ENCODE results near the gene SLC9A3. TPM values are rescaled to one million over a fixed set of nuclear protein-coding genes. Genes with fewer than 3 reads are reported as not detected.

Gene SLC9A3
- total RNA-seq, 1 donor from 2014 or later: 1.6 TPM

DNA sequence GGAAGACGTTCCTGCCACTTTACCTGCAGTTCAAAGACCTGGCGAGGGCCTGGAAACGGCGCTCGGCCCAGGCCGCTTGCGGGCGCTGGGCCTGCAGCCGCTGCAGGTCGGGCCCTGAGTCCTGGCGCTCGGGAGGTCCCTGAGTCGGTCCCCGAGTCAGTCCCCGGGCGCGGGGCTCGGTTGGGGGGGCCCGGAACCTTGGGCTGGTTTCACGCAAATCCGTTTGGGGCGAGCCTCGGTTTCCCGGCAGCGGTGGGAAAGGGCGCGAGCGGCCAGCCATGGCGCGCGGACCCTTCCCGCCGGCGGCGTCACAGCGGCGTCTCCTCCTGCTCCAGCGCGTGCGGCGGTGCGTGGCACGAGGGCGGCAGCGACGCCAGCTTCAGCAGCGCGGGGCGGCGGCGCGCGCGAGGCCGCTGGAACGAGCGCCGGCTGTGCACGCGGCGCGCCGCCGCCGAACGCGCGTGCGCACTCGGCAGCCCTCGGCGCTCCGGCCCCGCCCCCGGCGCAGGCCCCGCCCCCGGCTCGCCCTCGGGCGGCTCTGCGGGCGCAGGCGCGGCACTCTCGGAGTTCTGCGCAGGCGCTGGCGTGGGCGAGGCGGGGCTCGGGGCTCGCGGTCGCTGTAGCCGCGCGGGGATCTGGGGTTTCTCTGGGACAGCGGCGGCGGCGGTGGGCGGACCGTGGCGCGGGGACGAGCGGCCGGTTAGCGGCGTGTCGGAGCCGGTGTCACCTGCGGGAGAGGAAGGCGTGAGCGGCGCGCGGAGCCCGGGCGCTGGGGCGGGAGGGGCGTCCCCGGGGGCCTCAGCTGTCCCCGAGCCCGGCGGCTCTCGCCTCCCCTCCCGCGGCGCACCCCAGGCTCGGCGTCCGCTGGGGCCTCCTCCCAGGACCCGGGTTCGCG lies 51.3 kb downstream of the SLC9A3 start:
- peaks cover 21 to 36% (median 21%) of the 10 kb centered on the region in 3 donors for H3K4me1 ChIP-seq (ENCODE audit: control insufficient read depth in 3 of 3, insufficient read depth in 3 of 3, low read length in 3 of 3)
- peak overlapping the region; percentile 66 to 81 (median 79) for H3K4me3 ChIP-seq (ENCODE audit: low read length in 3 of 3)
- no peaks in the 10 kb centered on the region for H3K9me3 ChIP-seq (ENCODE audit: control insufficient read depth in 3 of 3, low read length in 3 of 3)
- H3K9ac ChIP-seq (ENCODE audit: low read depth in 1 of 3, low read length in 3 of 3): peak overlapping the region; percentile 80 to 92 (median 86)
- H3K27ac ChIP-seq (ENCODE audit: low read depth, low read length): peak overlapping the region; percentile 74
- H3K36me3 ChIP-seq (ENCODE audit: control insufficient read depth in 3 of 3, insufficient read depth in 3 of 3, low read length in 3 of 3): peaks cover 4 to 11% (median 9%) of the 10 kb centered on the region in 3 donors
- H3K27me3 ChIP-seq (ENCODE audit: control insufficient read depth in 3 of 3, insufficient read depth in 3 of 3, low read length in 3 of 3): peaks cover 28 to 33% (median 32%) of the 10 kb centered on the region in 3 donors

GRCh38 chr5:472076-472655 lies 52.1 kb downstream of the SLC9A3 start:
- Histone ChIP-seq H3K9me3 (ENCODE audit: control insufficient read depth in 3 of 3, low read length in 3 of 3) (no peaks in the 10 kb centered on the region), H3K4me1 (ENCODE audit: control insufficient read depth in 3 of 3, insufficient read depth in 3 of 3, low read length in 3 of 3) (peaks cover 21 to 36% (median 21%) of the 10 kb centered on the region in 3 donors), H3K27ac (ENCODE audit: low read depth, low read length) (peak overlapping the region; percentile 74), H3K4me3 (ENCODE audit: low read length in 3 of 3) (peak overlapping the region; percentile 66 to 81 (median 79)), H3K9ac (ENCODE audit: low read depth in 1 of 3, low read length in 3 of 3) (peak overlapping the region; percentile 80 to 92 (median 86)), H3K27me3 (ENCODE audit: control insufficient read depth in 3 of 3, insufficient read depth in 3 of 3, low read length in 3 of 3) (peaks cover 24 to 26% (median 25%) of the 10 kb centered on the region in 3 donors), H3K36me3 (ENCODE audit: control insufficient read depth in 3 of 3, insufficient read depth in 3 of 3, low read length in 3 of 3) (peaks cover 4 to 12% (median 9%) of the 10 kb centered on the region in 3 donors)

DNA sequence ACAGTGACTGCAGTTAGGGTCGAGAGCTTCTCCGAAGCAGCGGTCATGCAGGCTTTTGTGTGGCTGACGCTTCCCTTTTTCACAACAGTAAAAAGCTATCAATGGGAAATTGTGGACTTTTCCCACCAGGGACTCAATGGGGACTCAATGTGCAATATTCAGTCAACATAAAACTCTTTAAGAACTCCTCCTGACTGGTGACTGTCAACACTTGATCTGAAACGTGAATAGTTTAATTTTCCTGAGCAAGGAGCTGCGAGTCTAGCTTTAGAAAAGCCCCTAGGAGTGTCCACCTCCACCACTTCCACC lies 52.5 kb downstream of the SLC9A3 start:
- Histone ChIP-seq H3K9ac (ENCODE audit: low read depth in 1 of 3, low read length in 3 of 3) (peak overlapping the region; percentile 80 to 92 (median 86)), H3K27ac (ENCODE audit: low read depth, low read length) (no peak overlapping the region), H3K4me3 (ENCODE audit: low read length in 3 of 3) (peak overlapping the region; percentile 66 to 81 (median 79)), H3K36me3 (ENCODE audit: control insufficient read depth in 3 of 3, insufficient read depth in 3 of 3, low read length in 3 of 3) (peaks cover 8 to 16% (median 14%) of the 10 kb centered on the region in 3 donors), H3K27me3 (ENCODE audit: control insufficient read depth in 3 of 3, insufficient read depth in 3 of 3, low read length in 3 of 3) (peaks cover 19 to 21% (median 20%) of the 10 kb centered on the region in 3 donors), H3K4me1 (ENCODE audit: control insufficient read depth in 3 of 3, insufficient read depth in 3 of 3, low read length in 3 of 3) (peaks cover 21 to 36% (median 21%) of the 10 kb centered on the region in 3 donors), H3K9me3 (ENCODE audit: control insufficient read depth in 3 of 3, low read length in 3 of 3) (no peaks in the 10 kb centered on the region)

DNA sequence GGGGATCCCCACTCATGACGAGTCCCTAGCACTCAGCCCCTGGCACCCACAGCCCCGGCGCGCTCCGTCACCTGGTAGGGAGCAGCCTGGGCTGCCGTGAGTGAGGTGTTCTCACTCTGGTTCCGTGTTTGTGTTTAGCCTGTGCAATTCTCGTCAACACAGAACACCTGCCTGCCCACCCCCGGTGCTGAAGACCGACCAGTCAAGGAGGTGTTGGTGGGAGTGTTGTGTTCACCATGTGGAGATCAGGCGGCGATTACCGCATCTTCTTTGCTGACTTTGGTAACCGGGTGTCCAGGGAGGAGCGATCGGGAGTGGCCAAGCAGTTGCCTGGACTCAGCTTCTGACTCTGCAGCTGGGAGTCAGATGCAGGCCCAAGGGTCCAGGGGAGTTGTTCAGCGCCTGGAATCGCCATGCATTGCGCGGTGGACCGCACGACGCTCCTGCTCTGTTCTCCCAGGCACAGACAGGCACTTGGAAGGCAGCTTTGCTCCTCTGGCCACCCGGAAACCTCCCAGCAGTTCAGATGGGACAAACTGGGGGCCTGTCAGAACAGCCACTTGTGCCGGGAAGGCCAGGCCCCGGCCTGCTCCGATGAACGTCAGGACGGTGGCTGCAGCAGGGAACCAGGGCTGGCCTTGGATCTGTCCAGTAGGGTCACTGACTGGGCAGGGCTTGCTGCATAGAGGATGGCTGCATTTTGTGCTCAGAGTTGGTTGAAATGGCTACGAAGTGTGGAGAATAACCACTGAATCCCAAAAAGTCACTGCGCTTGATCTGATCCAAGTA lies 53.1 kb downstream of the SLC9A3 start:
- H3K4me3 ChIP-seq (ENCODE audit: low read length in 3 of 3): peak overlapping the region in 2 of 3 donors; percentile 66 to 81
- no peak overlapping the region for H3K27ac ChIP-seq (ENCODE audit: low read depth, low read length)
- peak overlapping the region in 1 of 3 donors; percentile 33 for H3K9ac ChIP-seq (ENCODE audit: low read depth in 1 of 3, low read length in 3 of 3)
- H3K36me3 ChIP-seq (ENCODE audit: control insufficient read depth in 3 of 3, insufficient read depth in 3 of 3, low read length in 3 of 3): peaks cover 12 to 21% (median 17%) of the 10 kb centered on the region in 3 donors
- peaks cover 21 to 36% (median 21%) of the 10 kb centered on the region in 3 donors for H3K4me1 ChIP-seq (ENCODE audit: control insufficient read depth in 3 of 3, insufficient read depth in 3 of 3, low read length in 3 of 3)
- H3K27me3 ChIP-seq (ENCODE audit: control insufficient read depth in 3 of 3, insufficient read depth in 3 of 3, low read length in 3 of 3): peaks cover 14 to 16% (median 15%) of the 10 kb centered on the region in 3 donors
- H3K9me3 ChIP-seq (ENCODE audit: control insufficient read depth in 3 of 3, low read length in 3 of 3): no peaks in the 10 kb centered on the region

DNA sequence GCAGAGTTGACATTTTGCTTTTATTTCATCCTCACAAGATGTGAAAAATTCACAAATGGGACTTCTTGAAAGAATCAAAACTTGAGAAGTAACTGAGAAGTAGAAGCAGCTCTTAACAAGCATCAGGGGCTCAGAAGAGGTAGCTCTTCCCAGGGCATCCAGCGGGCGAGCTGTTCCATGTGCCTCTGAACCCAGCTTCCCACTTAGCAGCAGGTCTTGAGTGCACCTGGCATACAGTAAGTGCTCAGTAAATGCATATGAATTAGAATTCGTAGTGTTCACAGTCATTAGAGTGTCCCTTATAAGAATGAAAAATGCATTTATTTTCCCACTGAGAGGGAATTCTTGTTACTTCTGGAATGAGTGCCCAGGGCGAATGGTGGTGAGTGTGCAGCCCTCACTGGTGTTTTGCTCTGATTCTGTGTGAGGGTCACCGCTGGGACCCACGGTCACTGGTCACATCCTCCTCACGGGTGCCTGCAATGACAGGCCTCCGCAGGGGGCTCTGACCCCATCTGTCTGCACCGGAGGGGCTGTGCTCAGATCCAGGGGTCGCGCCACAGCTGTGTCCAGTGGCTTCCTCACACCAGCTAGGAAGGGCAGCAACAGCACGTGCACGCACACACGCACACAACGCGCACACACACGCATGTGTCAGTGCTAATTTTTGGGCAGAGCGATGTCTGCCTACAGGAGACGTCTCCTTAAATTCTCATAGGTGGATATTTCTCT lies 54.3 kb downstream of the SLC9A3 start:
- Histone ChIP-seq H3K36me3 (ENCODE audit: control insufficient read depth in 3 of 3, insufficient read depth in 3 of 3, low read length in 3 of 3) (peaks cover 19 to 33% (median 23%) of the 10 kb centered on the region in 3 donors), H3K4me1 (ENCODE audit: control insufficient read depth in 3 of 3, insufficient read depth in 3 of 3, low read length in 3 of 3) (peaks cover 17 to 27% (median 18%) of the 10 kb centered on the region in 3 donors), H3K4me3 (ENCODE audit: low read length in 3 of 3) (no peak overlapping the region), H3K9me3 (ENCODE audit: control insufficient read depth in 3 of 3, low read length in 3 of 3) (no peaks in the 10 kb centered on the region), H3K27me3 (ENCODE audit: control insufficient read depth in 3 of 3, insufficient read depth in 3 of 3, low read length in 3 of 3) (peaks cover 2 to 3% (median 3%) of the 10 kb centered on the region in 3 donors), H3K9ac (ENCODE audit: low read depth in 1 of 3, low read length in 3 of 3) (peak overlapping the region in 1 of 3 donors; percentile 8), H3K27ac (ENCODE audit: low read depth, low read length) (no peak overlapping the region)

- Histone ChIP-seq H3K27me3 (ENCODE audit: control insufficient read depth in 3 of 3, insufficient read depth in 3 of 3, low read length in 3 of 3) (no peaks in the 10 kb centered on the region), H3K36me3 (ENCODE audit: control insufficient read depth in 3 of 3, insufficient read depth in 3 of 3, low read length in 3 of 3) (peaks cover 29 to 48% (median 32%) of the 10 kb centered on the region in 3 donors), H3K9ac (ENCODE audit: low read depth in 1 of 3, low read length in 3 of 3) (no peak overlapping the region), H3K9me3 (ENCODE audit: control insufficient read depth in 3 of 3, low read length in 3 of 3) (no peaks in the 10 kb centered on the region), H3K4me1 (ENCODE audit: control insufficient read depth in 3 of 3, insufficient read depth in 3 of 3, low read length in 3 of 3) (peaks cover 11 to 17% (median 16%) of the 10 kb centered on the region in 3 donors), H3K4me3 (ENCODE audit: low read length in 3 of 3) (no peak overlapping the region), H3K27ac (ENCODE audit: low read depth, low read length) (no peak overlapping the region)
Observed at GRCh38 chr5:468401-468800, 55.8 kb downstream of the SLC9A3 start.

- Histone ChIP-seq H3K4me1 (ENCODE audit: control insufficient read depth in 3 of 3, insufficient read depth in 3 of 3, low read length in 3 of 3) (peaks cover 7 to 8% (median 7%) of the 10 kb centered on the region in 3 donors), H3K9ac (ENCODE audit: low read depth in 1 of 3, low read length in 3 of 3) (no peak overlapping the region), H3K9me3 (ENCODE audit: control insufficient read depth in 3 of 3, low read length in 3 of 3) (no peaks in the 10 kb centered on the region), H3K4me3 (ENCODE audit: low read length in 3 of 3) (no peak overlapping the region), H3K27ac (ENCODE audit: low read depth, low read length) (no peak overlapping the region), H3K27me3 (ENCODE audit: control insufficient read depth in 3 of 3, insufficient read depth in 3 of 3, low read length in 3 of 3) (no peaks in the 10 kb centered on the region), H3K36me3 (ENCODE audit: control insufficient read depth in 3 of 3, insufficient read depth in 3 of 3, low read length in 3 of 3) (peaks cover 36 to 63% (median 45%) of the 10 kb centered on the region in 3 donors)
Observed at GRCh38 chr5:466661-467310, 57.5 kb downstream of the SLC9A3 start.

GRCh38 chr5:465591-466403 lies 58.5 kb downstream of the SLC9A3 start:
- Histone ChIP-seq H3K4me3 (ENCODE audit: low read length in 3 of 3) (no peak overlapping the region), H3K9ac (ENCODE audit: low read depth in 1 of 3, low read length in 3 of 3) (no peak overlapping the region), H3K36me3 (ENCODE audit: control insufficient read depth in 3 of 3, insufficient read depth in 3 of 3, low read length in 3 of 3) (peaks cover 34 to 61% (median 44%) of the 10 kb centered on the region in 3 donors), H3K4me1 (ENCODE audit: control insufficient read depth in 3 of 3, insufficient read depth in 3 of 3, low read length in 3 of 3) (no peaks in the 10 kb centered on the region), H3K9me3 (ENCODE audit: control insufficient read depth in 3 of 3, low read length in 3 of 3) (no peaks in the 10 kb centered on the region), H3K27me3 (ENCODE audit: control insufficient read depth in 3 of 3, insufficient read depth in 3 of 3, low read length in 3 of 3) (no peaks in the 10 kb centered on the region), H3K27ac (ENCODE audit: low read depth, low read length) (no peak overlapping the region)

All from skeletal muscle tissue (tissue), 4 donors.